ENCODE data around the gene PBRM1. TPM values are rescaled to one million over a fixed set of nuclear protein-coding genes. Genes with fewer than 3 reads are reported as not detected.
"Not testable (repeated sequence)": the region's sequence is repeated elsewhere in the genome, so short reads cannot be mapped to it uniquely, and the experiment has no call there.

The PBRM1 gene
- total and polyA plus RNA-seq, 2 donors from 2014 or later: 4.1 to 56.2 TPM

GRCh38 chr3:52528586-52529375, 156.9 kb downstream of the PBRM1 start:
- DNase-seq (peak in 2 of 5 donors; percentile 37 to 76), FAIRE-seq (no peak)
- Histone ChIP-seq H3K9me3 (ENCODE audit: control insufficient read depth in 2 of 3, insufficient read depth in 1 of 3, low read length in 3 of 3) (no peaks in the 10 kb centered on the region), H3K36me3 (ENCODE audit: control insufficient read depth in 2 of 3, insufficient read depth in 3 of 3, low read length in 3 of 3) (peaks cover 0 to 2% (median 2%) of the 10 kb centered on the region in 3 donors), H3K4me1 (ENCODE audit: control insufficient read depth in 2 of 3, insufficient read depth in 2 of 3, low read depth in 1 of 3, low read length in 3 of 3) (peaks cover 0 to 28% (median 5%) of the 10 kb centered on the region in 3 donors), H3K9ac (ENCODE audit: low read length in 3 of 3) (no peak overlapping the region), H3K27ac (ENCODE audit: low read depth in 2 of 2, low read length in 2 of 2) (no peak overlapping the region), H3K4me3 (ENCODE audit: low read length in 3 of 3) (no peak overlapping the region), H3K27me3 (ENCODE audit: control insufficient read depth, insufficient read depth, low read length) (no peaks in the 10 kb centered on the region)
- intact Hi-C loops (cut with DNase I): no loop called here
- TF ChIP-seq, protein P1, sequence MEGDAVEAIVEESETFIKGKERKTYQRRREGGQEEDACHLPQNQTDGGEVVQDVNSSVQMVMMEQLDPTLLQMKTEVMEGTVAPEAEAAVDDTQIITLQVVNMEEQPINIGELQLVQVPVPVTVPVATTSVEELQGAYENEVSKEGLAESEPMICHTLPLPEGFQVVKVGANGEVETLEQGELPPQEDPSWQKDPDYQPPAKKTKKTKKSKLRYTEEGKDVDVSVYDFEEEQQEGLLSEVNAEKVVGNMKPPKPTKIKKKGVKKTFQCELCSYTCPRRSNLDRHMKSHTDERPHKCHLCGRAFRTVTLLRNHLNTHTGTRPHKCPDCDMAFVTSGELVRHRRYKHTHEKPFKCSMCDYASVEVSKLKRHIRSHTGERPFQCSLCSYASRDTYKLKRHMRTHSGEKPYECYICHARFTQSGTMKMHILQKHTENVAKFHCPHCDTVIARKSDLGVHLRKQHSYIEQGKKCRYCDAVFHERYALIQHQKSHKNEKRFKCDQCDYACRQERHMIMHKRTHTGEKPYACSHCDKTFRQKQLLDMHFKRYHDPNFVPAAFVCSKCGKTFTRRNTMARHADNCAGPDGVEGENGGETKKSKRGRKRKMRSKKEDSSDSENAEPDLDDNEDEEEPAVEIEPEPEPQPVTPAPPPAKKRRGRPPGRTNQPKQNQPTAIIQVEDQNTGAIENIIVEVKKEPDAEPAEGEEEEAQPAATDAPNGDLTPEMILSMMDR (IDR thresholded peaks at IDR 0.05; ENCODE audit: borderline replicate concordance, extremely low read depth, insufficient read depth): no peak

- Histone ChIP-seq H3K9ac (ENCODE audit: low read length in 3 of 3) (no peak overlapping the region), H3K9me3 (ENCODE audit: control insufficient read depth in 2 of 3, insufficient read depth in 1 of 3, low read length in 3 of 3) (no peaks in the 10 kb centered on the region), H3K4me1 (ENCODE audit: control insufficient read depth in 2 of 3, insufficient read depth in 2 of 3, low read depth in 1 of 3, low read length in 3 of 3) (peaks cover 0 to 28% (median 5%) of the 10 kb centered on the region in 3 donors), H3K4me3 (ENCODE audit: low read length in 3 of 3) (no peak overlapping the region), H3K27ac (ENCODE audit: low read depth in 2 of 2, low read length in 2 of 2) (no peak overlapping the region), H3K36me3 (ENCODE audit: control insufficient read depth in 2 of 3, insufficient read depth in 3 of 3, low read length in 3 of 3) (peaks cover 0 to 2% (median 2%) of the 10 kb centered on the region in 3 donors), H3K27me3 (ENCODE audit: control insufficient read depth, insufficient read depth, low read length) (no peaks in the 10 kb centered on the region)
- TF ChIP-seq, protein P1 (IDR thresholded peaks at IDR 0.05; ENCODE audit: borderline replicate concordance, extremely low read depth, insufficient read depth): no peak
- FAIRE-seq: no peak
- intact Hi-C loops (cut with DNase I): no loop called here
- DNase-seq: peak in 1 of 5 donors; percentile 71
These were observed 157.8 kb downstream of the PBRM1 start for GRCh38 chr3:52527732-52528585.

- no peak overlapping the region for H3K9ac ChIP-seq (ENCODE audit: low read length in 3 of 3)
- no peak for FAIRE-seq
- no peaks in the 10 kb centered on the region for H3K27me3 ChIP-seq (ENCODE audit: control insufficient read depth, insufficient read depth, low read length)
- peak overlapping the region in 1 of 2 donors; percentile 23 for H3K27ac ChIP-seq (ENCODE audit: low read depth in 2 of 2, low read length in 2 of 2)
- intact Hi-C loops (cut with DNase I): no loop called here
- no peak overlapping the region for H3K4me3 ChIP-seq (ENCODE audit: low read length in 3 of 3)
- H3K36me3 ChIP-seq (ENCODE audit: control insufficient read depth in 2 of 3, insufficient read depth in 3 of 3, low read length in 3 of 3): peaks cover 0 to 2% (median 2%) of the 10 kb centered on the region in 3 donors
- peaks cover 0 to 24% (median 5%) of the 10 kb centered on the region in 3 donors for H3K4me1 ChIP-seq (ENCODE audit: control insufficient read depth in 2 of 3, insufficient read depth in 2 of 3, low read depth in 1 of 3, low read length in 3 of 3)
- H3K9me3 ChIP-seq (ENCODE audit: control insufficient read depth in 2 of 3, insufficient read depth in 1 of 3, low read length in 3 of 3): no peaks in the 10 kb centered on the region
- DNase-seq: peak in 2 of 5 donors; percentile 37 to 55
- TF ChIP-seq, protein P1 (IDR thresholded peaks at IDR 0.05; ENCODE audit: borderline replicate concordance, extremely low read depth, insufficient read depth): no peak
These were observed 158.5 kb downstream of the PBRM1 start for GRCh38 chr3:52527039-52527731.

DNA sequence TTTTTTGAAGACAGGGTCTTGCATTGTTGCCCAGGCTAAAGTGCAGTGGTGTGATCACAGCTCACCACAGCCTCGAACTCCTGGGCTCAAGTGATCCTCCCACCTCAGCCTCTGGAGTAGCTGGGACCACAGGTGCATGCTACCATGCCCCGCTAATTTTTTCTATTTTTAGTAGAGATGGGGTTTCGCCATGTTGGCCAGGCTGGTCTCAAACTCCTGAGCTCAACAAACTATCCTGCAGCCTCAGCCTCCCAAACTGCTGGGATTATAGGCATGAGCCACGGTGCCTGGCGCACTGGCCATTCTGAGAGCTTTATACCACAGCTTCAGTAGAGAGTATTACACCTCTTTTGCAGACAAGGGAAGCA, 159.1 kb downstream of the PBRM1 start:
- H3K9ac ChIP-seq (ENCODE audit: low read length in 3 of 3); H3K36me3 ChIP-seq (ENCODE audit: control insufficient read depth in 2 of 3, insufficient read depth in 3 of 3, low read length in 3 of 3); intact Hi-C loops (cut with DNase I); DNase-seq; H3K27me3 ChIP-seq (ENCODE audit: control insufficient read depth, insufficient read depth, low read length); H3K4me3 ChIP-seq (ENCODE audit: low read length in 3 of 3); H3K9me3 ChIP-seq (ENCODE audit: control insufficient read depth in 2 of 3, insufficient read depth in 1 of 3, low read length in 3 of 3); FAIRE-seq: not testable (repeated sequence)
- H3K4me1 ChIP-seq (ENCODE audit: control insufficient read depth in 2 of 3, insufficient read depth in 2 of 3, low read depth in 1 of 3, low read length in 3 of 3): peaks cover 0 to 24% (median 5%) of the 10 kb centered on the region in 3 donors
- H3K27ac ChIP-seq (ENCODE audit: low read depth in 2 of 2, low read length in 2 of 2): peak overlapping the region; percentile 11 to 87

All from kidney (tissue), 14 donors.